Measurements from ENCODE around the gene PDGFB. TPM values are rescaled to one million over a fixed set of nuclear protein-coding genes. Genes with fewer than 3 reads are reported as not detected.

The PDGFB gene
- total and polyA plus RNA-seq, 2 donors (not counting 1 experiment from before 2014, with no cell fraction given) = 0.04 TPM; not detected in 1

DNA sequence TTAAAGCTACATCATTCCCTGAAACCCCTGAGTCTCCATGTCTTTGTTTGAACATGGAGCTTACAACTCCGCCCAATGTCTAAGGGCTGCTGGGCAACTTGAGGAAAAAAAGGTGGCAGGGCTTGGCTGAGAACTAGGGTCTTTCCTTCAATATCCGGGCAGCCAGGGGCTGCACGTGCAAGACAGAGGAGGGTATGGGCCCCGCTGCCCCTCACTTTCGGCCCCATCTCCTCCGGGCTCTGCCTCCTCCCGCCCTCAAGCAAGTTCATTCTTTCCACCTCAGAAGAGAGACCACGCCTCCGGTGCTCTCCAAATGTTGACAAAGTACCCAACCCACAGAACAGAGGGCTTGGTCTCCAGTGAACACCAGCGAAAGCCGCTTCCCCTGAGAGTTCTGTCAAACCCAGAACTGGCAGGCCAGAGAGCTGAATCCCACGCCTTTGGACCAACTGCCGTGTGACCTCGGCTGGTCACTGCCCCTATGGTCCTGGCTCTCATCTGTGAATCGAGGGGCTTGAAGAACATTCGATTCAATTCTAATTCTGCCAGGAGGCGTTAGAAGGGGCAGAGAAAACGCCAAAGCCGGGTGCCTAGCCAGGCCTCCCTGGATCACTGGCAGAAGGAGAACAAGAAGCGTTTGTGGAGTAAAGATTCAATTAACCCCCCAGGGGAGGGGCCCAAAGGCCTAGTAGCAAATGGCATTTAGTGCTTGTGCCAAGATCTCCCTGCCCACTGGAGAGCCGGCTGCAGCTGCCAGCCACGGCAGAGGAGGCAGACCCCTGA lies 7.3 kb downstream of the PDGFB start:
- DNase-seq (no peak), ATAC-seq (ENCODE audit: low read depth) (no peak)
- Histone ChIP-seq H3K4me2 (replicated peaks; ENCODE audit: low read depth, low read length, poor library complexity, severe bottlenecking) (no peak overlapping the region), H3K27me3 (replicated peaks in 1 of 4; ENCODE audit: control extremely low read depth in 1 of 4, control insufficient read depth in 3 of 4, insufficient read depth in 4 of 4, low read length in 3 of 4) (peaks cover 0 to 88% (median 43%) of the 10 kb centered on the region in 4 experiments), H3K4me1 (ENCODE audit: control insufficient read depth in 2 of 2, insufficient read depth in 2 of 2, low read length in 2 of 2) (peaks cover 47 to 49% of the 10 kb centered on the region in 2 donors), H3K4me3 (ENCODE audit: control extremely low read depth in 1 of 5, extremely low read depth in 1 of 5, insufficient read depth in 1 of 5, low read depth in 2 of 5, low read length in 4 of 5) (no peak overlapping the region), H2AFZ (ENCODE audit: insufficient read depth, low read depth, low read length, poor library complexity, severe bottlenecking) (no peak overlapping the region), H3K79me2 (ENCODE audit: control insufficient read depth, insufficient read depth, low read length) (no peaks in the 10 kb centered on the region), H3K9me3 (ENCODE audit: control extremely low read depth in 1 of 3, control insufficient read depth in 2 of 3, insufficient read depth in 1 of 3, low read length in 2 of 3) (peaks cover 0 to 33% (median 0%) of the 10 kb centered on the region in 3 donors), H4K20me1 (ENCODE audit: control insufficient read depth, insufficient read depth, low read length, poor library complexity, severe bottlenecking) (no peaks in the 10 kb centered on the region), H3K27ac (ENCODE audit: low read length in 2 of 2) (no peak overlapping the region), H3K36me3 (replicated peaks in 1 of 2; ENCODE audit: control extremely low read depth in 1 of 2, control insufficient read depth in 1 of 2, extremely low read depth in 1 of 2, insufficient read depth in 2 of 2, low read length in 1 of 2) (no peaks in the 10 kb centered on the region), H3K9ac (ENCODE audit: low read length) (no peak overlapping the region)
- H3K27me3 Mint-ChIP-seq = peaks cover 82% of the 10 kb centered on the region
- H3K4me1 Mint-ChIP-seq = peaks cover 38% of the 10 kb centered on the region
- no peak overlapping the region for H3K4me3 Mint-ChIP-seq
- TF ChIP-seq, protein P1, sequence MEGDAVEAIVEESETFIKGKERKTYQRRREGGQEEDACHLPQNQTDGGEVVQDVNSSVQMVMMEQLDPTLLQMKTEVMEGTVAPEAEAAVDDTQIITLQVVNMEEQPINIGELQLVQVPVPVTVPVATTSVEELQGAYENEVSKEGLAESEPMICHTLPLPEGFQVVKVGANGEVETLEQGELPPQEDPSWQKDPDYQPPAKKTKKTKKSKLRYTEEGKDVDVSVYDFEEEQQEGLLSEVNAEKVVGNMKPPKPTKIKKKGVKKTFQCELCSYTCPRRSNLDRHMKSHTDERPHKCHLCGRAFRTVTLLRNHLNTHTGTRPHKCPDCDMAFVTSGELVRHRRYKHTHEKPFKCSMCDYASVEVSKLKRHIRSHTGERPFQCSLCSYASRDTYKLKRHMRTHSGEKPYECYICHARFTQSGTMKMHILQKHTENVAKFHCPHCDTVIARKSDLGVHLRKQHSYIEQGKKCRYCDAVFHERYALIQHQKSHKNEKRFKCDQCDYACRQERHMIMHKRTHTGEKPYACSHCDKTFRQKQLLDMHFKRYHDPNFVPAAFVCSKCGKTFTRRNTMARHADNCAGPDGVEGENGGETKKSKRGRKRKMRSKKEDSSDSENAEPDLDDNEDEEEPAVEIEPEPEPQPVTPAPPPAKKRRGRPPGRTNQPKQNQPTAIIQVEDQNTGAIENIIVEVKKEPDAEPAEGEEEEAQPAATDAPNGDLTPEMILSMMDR (IDR thresholded peaks at IDR 0.05) = no peak
- no peak for TF ChIP-seq EZH2 (IDR thresholded peaks at IDR 0.05; ENCODE audit: borderline replicate concordance, insufficient read depth, low read depth, low read length, poor library complexity, severe bottlenecking)
- ChIA-PET CTCF (interaction anchor here (1.8 kb wide), 1 partner anchor 10 kb away, joined by 5 read pairs; no protein-coding TSS in a partner anchor), POLR2A (no interaction called here)
- WGBS (ENCODE audit: insufficient coverage) = 34% methylated on average over 22 of the region's 22 CpGs
- no peaks in the 10 kb centered on the region for H3K9me3 Mint-ChIP-seq (ENCODE audit: insufficient read depth)
- intact Hi-C loops (cut with micrococcal nuclease) = no loop called here
- H3K27ac Mint-ChIP-seq = no peak overlapping the region

Measured in B cell (primary cell).